ENCODE results near the gene CAVIN4. TPM values are rescaled to one million over a fixed set of nuclear protein-coding genes. Genes with fewer than 3 reads are reported as not detected.

Gene CAVIN4
- total RNA-seq, 1 experiment from 2014 or later, result 7.1 TPM

- TF ChIP-seq ZNF425 (CRISPR knock-in tag; conservative IDR thresholded peaks at IDR 0.05), result no peak
- TF ChIP-seq ATF2 (CRISPR knock-in tag; IDR thresholded peaks at IDR 0.05; ENCODE audit: borderline replicate concordance, low read depth), result no peak
- no peak for TF ChIP-seq ZNF263 (CRISPR knock-in tag; IDR thresholded peaks at IDR 0.05; ENCODE audit: low read depth)
Observed at GRCh38 chr9:100626949-100627348, 49.1 kb downstream of the CAVIN4 start (continued).

- peak; percentile 88 for DNase-seq (ENCODE audit: low spot score)
- ChIA-PET CTCF (interaction anchor here (0.6 to 2.2 kb wide), 13 partner anchors 9 to 714 kb away, joined by 3 to 25 read pairs (median 4); no protein-coding TSS in a partner anchor), POLR2A (interaction anchor here (1.0 kb wide), 1 partner anchor 35 kb away, joined by 3 read pairs; no protein-coding TSS in a partner anchor)
- TF ChIP-seq PRRX2 (CRISPR knock-in tag; IDR thresholded peaks at IDR 0.05) (no peak), ZNF317 (CRISPR knock-in tag; IDR thresholded peaks at IDR 0.05; ENCODE audit: borderline replicate concordance, low read depth) (0 out of 2 replicates have a peak, but pooled peaks have one; percentile 40), FOXK1 (CRISPR knock-in tag; IDR thresholded peaks at IDR 0.05) (peak; percentile 78), ZBTB21 (CRISPR knock-in tag; IDR thresholded peaks at IDR 0.05; ENCODE audit: borderline replicate concordance) (no peak), ZNF281 (CRISPR knock-in tag; IDR thresholded peaks at IDR 0.05) (no peak), ZNF138 (CRISPR knock-in tag; conservative IDR thresholded peaks at IDR 0.05) (no peak), FOXP4 (CRISPR knock-in tag; IDR thresholded peaks at IDR 0.05) (no peak), FOXP1 (CRISPR knock-in tag; IDR thresholded peaks at IDR 0.05; ENCODE audit: borderline replicate concordance) (peak; percentile 64; the same call in 1 of the 2 replicates), NFE2L1 (CRISPR knock-in tag; IDR thresholded peaks at IDR 0.05) (peak; percentile 25; the same call in 1 of the 2 replicates)
- Mint-ChIP-seq H3K27ac (0 out of 2 replicates have a peak overlapping the region, but pooled peaks have one; percentile 32), H3K4me3 (peak overlapping the region; percentile 22; the same call in 1 of the 2 replicates), H3K4me1 (peaks cover 34% of the 10 kb centered on the region), H3K36me3 (peaks cover 9% of the 10 kb centered on the region), H3K9me3 (peaks cover 18% of the 10 kb centered on the region), H3K27me3 (ENCODE audit: low read depth) (peaks cover 3% of the 10 kb centered on the region; the same call in 1 of the 2 replicates)
- peak; percentile 88 for ATAC-seq
Observed at GRCh38 chr9:100637787-100638186, 59.9 kb downstream of the CAVIN4 start.

Other genes starting within 250 kb of the CAVIN4 start
- 47.6 to 64.7 TPM (median 50.5 TPM) in 3 replicates for gene TEX10, start 225.1 kb upstream of the CAVIN4 start, total RNA-seq (2021)
- gene MSANTD3, start 150.9 kb upstream of the CAVIN4 start, total RNA-seq (2021), result 28.9 to 30.3 TPM (median 30.2 TPM) in 3 replicates
- gene TMEFF1, start 104.9 kb upstream of the CAVIN4 start, total RNA-seq (2021), result 62.7 to 66.5 TPM (median 66.2 TPM) in 3 replicates